Endothelial cell of umbilical vein (primary cell): ENCODE measurements around the gene PHC3. TPM values are rescaled to one million over a fixed set of nuclear protein-coding genes. Genes with fewer than 3 reads are reported as not detected.

Source experiments
- BruUV-seq: library from RNA; stranded (reverse); fragments of 400-500 nt; replicated peaks from 2 replicates; lab custom pipeline; 2021; lab: Mats Ljungman, UMichigan
- CTCF ChIA-PET: fragments of 300-600, 350-600 bp; sonication (Branson Sonifier 250); formaldehyde crosslinking; loops from one replicate; lab custom pipeline; 2021; ENCODE audit warnings: antibody characterized with exemption, inconsistent platforms; lab: Charles Lee
- POLR2A ChIA-PET: fragments of 300-600, 350-600 bp; sonication (Branson Sonifier 250); formaldehyde crosslinking; loops from one replicate; lab custom pipeline; 2021; ENCODE audit warnings: antibody characterized with exemption, inconsistent platforms; lab: Charles Lee
- DNase-seq: peaks from one replicate; pipeline ENCODE4 v3.0.0-alpha.2; 2011; ENCODE audit warnings: low read depth, low spot score
- FAIRE-seq: peaks from 2 replicates; lab custom pipeline; 2011; peaks lifted over from hg19 to GRCh38; lab: Jason Lieb, UNC
- H2AFZ ChIP-seq: 2 replicates; pipeline ENCODE4 v1.6.0; 2012; ENCODE audit warnings: low read depth, low read length, control low read depth, inconsistent platforms
- H3K27ac ChIP-seq: 2 replicates; pipeline ENCODE4 v1.5.1; 2011; ENCODE audit warnings: low read depth, mild to moderate bottlenecking, control low read depth, low read length, moderate library complexity; ENCODE audit not compliant: insufficient read depth
- H3K27me3 ChIP-seq, 2 experiments: 2 replicates each; pipeline versions ENCODE4 v1.6.0 to v1.6.1; 2011; ENCODE audit warnings: low read length in 2 of 2, mixed read lengths in 1 of 2; ENCODE audit not compliant: control insufficient read depth in 2 of 2, insufficient read depth in 2 of 2
- H3K36me3 ChIP-seq, 2 experiments: 2 replicates in 1 of 2; 3 replicates in 1 of 2; pipeline ENCODE4 v1.5.1; 2011; ENCODE audit warnings: low read length in 2 of 2, mild to moderate bottlenecking in 1 of 2, moderate library complexity in 1 of 2; ENCODE audit not compliant: control insufficient read depth in 2 of 2, insufficient read depth in 2 of 2; ENCODE audit errors: extremely low read depth in 1 of 2
- H3K4me1 ChIP-seq: 3 replicates; pipeline ENCODE4 v1.5.1; 2011; ENCODE audit warnings: mild to moderate bottlenecking, low read length; ENCODE audit not compliant: control insufficient read depth, insufficient read depth; ENCODE audit errors: extremely low read depth
- H3K4me2 ChIP-seq: 2 replicates; pipeline ENCODE4 v1.6.1; 2011; ENCODE audit warnings: low read length, control low read depth, mixed read lengths; ENCODE audit not compliant: insufficient read depth
- H3K4me3 ChIP-seq, 3 experiments: fragments of 200-600 bp in 1 of 3; sonication (generic), shearing (Covaris generic) in 1 of 3; replicated peaks in 1 of 3; 2 replicates each; pipeline ENCODE4 v1.5.1; 2011 to 2016; ENCODE audit warnings: control low read depth in 3 of 3, low read length in 3 of 3, mild to moderate bottlenecking in 2 of 3, inconsistent platforms in 1 of 3, low read depth in 1 of 3, moderate library complexity in 1 of 3; ENCODE audit not compliant: insufficient read depth in 1 of 3
- H3K79me2 ChIP-seq: 2 replicates; pipeline ENCODE4 v1.6.0; 2012; ENCODE audit warnings: low read length, inconsistent platforms; ENCODE audit not compliant: control insufficient read depth, insufficient read depth
- H3K9ac ChIP-seq: replicated peaks from 2 replicates; pipeline ENCODE3; 2011; ENCODE audit warnings: low read length, control low read depth; ENCODE audit not compliant: insufficient read depth; ENCODE audit errors: extremely low read depth
- H3K9me1 ChIP-seq: replicated peaks from 3 replicates; pipeline ENCODE4 v1.6.0; 2011; ENCODE audit warnings: mild to moderate bottlenecking, low read length; ENCODE audit not compliant: control insufficient read depth, insufficient read depth; ENCODE audit errors: extremely low read depth
- H3K9me3 ChIP-seq: replicated peaks from 2 replicates; pipeline ENCODE4 v1.5.1; 2012; ENCODE audit warnings: low read length, inconsistent platforms; ENCODE audit not compliant: control insufficient read depth, insufficient read depth
- H4K20me1 ChIP-seq: replicated peaks from 2 replicates; pipeline ENCODE3; 2011; ENCODE audit warnings: mild to moderate bottlenecking, low read length; ENCODE audit not compliant: control insufficient read depth, insufficient read depth; ENCODE audit errors: extremely low read depth
- EZH2 ChIP-seq: IDR thresholded peaks from 2 replicates; pipeline ENCODE4 v1.6.1; 2012; ENCODE audit warnings: borderline replicate concordance, low read depth, mild to moderate bottlenecking, moderate library complexity, low read length, inconsistent platforms; ENCODE audit not compliant: severe bottlenecking
- FOS ChIP-seq: IDR thresholded peaks from 2 replicates; pipeline ENCODE4 v1.6.1; 2011; ENCODE audit warnings: mild to moderate bottlenecking, low read length, moderate library complexity, borderline replicate concordance; ENCODE audit not compliant: insufficient read depth
- GATA2 ChIP-seq: IDR thresholded peaks from 2 replicates; pipeline ENCODE4 v1.7.0; 2011; ENCODE audit warnings: low read depth, mild to moderate bottlenecking, moderate library complexity, mixed read lengths, low read length; ENCODE audit not compliant: insufficient read length, insufficient read depth
- JUN ChIP-seq: IDR thresholded peaks from 2 replicates; pipeline ENCODE4 v1.6.1; 2011; ENCODE audit warnings: borderline replicate concordance, low read depth; ENCODE audit not compliant: insufficient read length, insufficient read depth
- MAX ChIP-seq: IDR thresholded peaks from 2 replicates; pipeline ENCODE4 v1.6.1; 2011; ENCODE audit not compliant: insufficient read depth, insufficient read length
- MYC ChIP-seq: IDR thresholded peaks from one replicate; pipeline ENCODE4 v1.6.1; 2011; ENCODE audit warnings: mild to moderate bottlenecking, low read depth, low read length
- POLR2A ChIP-seq: IDR thresholded peaks from 2 replicates; pipeline ENCODE4 v1.6.1; 2012; ENCODE audit warnings: low read depth, mild to moderate bottlenecking, control low read depth, low read length
- POLR2AphosphoS5 ChIP-seq: IDR thresholded peaks from 2 replicates; pipeline ENCODE4 v1.6.1; 2012; ENCODE audit warnings: low read depth, mild to moderate bottlenecking, control low read depth, low read length, moderate library complexity; ENCODE audit not compliant: insufficient read depth
- dilution Hi-C: fragments of 300-500 bp; cut with MboI; formaldehyde crosslinking; loops from one replicate; pipeline ENCODE4 v1.15.0; 2019; ENCODE audit warnings: low sequenced_read_pairs; ENCODE audit not compliant: extremely low pct_ligation_motif_present
- intact Hi-C: fragments of 100-400 bp; cut with micrococcal nuclease; formaldehyde crosslinking; loops from one replicate; pipeline ENCODE4 v1.10.0; 2022
- polyA plus RNA-seq, 4 experiments: library from polyadenylated mRNA; depleted of rRNA in 3 of 4; stranded (reverse) in 3 of 4; unstranded in 1 of 4; fragments of >200 nt; gene quantifications; 2 replicates each; pipeline versions ENCODE4 v1.2.1 to v1.2.3, GENCODE V29; 2011 to 2012; ENCODE audit warnings: missing spikeins in 1 of 4
- total RNA-seq: library from RNA; stranded (reverse); gene quantifications from 2 replicates; pipeline ENCODE4 v1.2.3, GENCODE V29; 2021
- TF ChIP-seq, protein P1 (sequence below), 2 donors: IDR thresholded peaks; 1 replicate in 1 of 2; 2 replicates in 1 of 2; pipeline ENCODE4 v1.5.1; 2011; ENCODE audit warnings: low read length in 2 of 2, mild to moderate bottlenecking in 2 of 2, moderate library complexity in 2 of 2, control low read depth in 1 of 2, inconsistent platforms in 1 of 2, low read depth in 1 of 2; ENCODE audit not compliant: insufficient read depth in 1 of 2; ENCODE audit errors: extremely low read depth in 1 of 2

PHC3 gene
- total and polyA plus RNA-seq, 2 donors (not counting 3 experiments of a cell fraction or from before 2014, with no cell fraction given): 35.7 to 45.8 TPM

DNA sequence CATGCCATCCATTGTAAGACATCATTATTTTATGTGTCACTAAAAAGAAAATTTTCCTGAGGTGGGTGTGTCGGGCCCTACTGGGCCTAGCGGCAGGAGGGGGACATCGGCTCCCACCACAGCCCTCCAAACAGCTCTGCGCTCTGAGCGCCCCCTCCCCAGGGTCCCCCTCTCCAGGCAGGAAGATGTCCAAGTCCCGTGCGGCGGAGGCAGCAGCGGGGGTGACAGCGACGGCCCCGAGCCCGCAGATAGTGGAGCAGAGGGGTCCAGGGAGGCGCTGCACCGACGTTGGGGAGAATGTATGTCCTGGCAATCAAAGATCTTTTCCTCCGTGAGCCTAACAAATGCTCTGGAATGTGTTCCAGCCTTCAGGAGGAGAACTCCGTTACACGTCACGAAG lies 119.5 kb downstream of the PHC3 start:
- DNase-seq: no peak
- no peak for FAIRE-seq
- POLR2A ChIA-PET: no interaction called here
- H3K27me3 ChIP-seq: no peaks in the 10 kb centered on the region
- BruUV-seq: no TSS peak
- H3K9ac ChIP-seq: no peak overlapping the region
- H3K4me1 ChIP-seq: no peaks in the 10 kb centered on the region
- no peak overlapping the region for H3K4me2 ChIP-seq
- no peaks in the 10 kb centered on the region for H3K9me1 ChIP-seq
- intact Hi-C loops: no loop called here
- dilution Hi-C loops: no loop called here
- H2AFZ ChIP-seq: no peak overlapping the region
- no peaks in the 10 kb centered on the region for H3K36me3 ChIP-seq
- no peak overlapping the region for H3K27ac ChIP-seq
- TF ChIP-seq JUN (no peak), GATA2 (no peak), EZH2 (no peak), MAX (no peak), FOS (no peak)
- CTCF ChIA-PET: interaction anchor here (1.0 to 1.1 kb wide), 2 partner anchors 8 to 16 kb away, joined by 3 to 4 read pairs; no protein-coding TSS in a partner anchor
- H3K4me3 ChIP-seq: no peak overlapping the region
- no peaks in the 10 kb centered on the region for H4K20me1 ChIP-seq
- no peaks in the 10 kb centered on the region for H3K79me2 ChIP-seq
- H3K9me3 ChIP-seq: no peaks in the 10 kb centered on the region

DNA sequence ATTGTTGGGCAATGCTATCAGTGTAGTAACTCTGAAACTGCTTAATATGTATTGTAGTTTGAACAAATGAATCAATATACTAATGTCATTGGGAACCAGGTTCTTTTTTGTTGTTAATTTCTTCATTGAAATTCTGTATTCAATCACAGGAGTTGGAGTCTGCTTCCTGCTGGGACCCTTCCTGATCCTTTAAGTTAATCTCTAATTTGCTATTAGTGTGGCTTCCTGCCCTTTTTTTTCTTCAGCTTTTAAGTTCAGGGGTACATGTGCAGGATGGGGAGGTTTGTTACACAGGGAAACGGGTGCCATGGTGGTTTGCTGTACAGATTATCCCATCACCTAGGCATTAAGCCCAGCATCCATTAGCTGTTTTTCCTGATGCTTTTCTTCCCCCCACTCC lies 122.1 kb downstream of the PHC3 start:
- no peaks in the 10 kb centered on the region for H4K20me1 ChIP-seq
- BruUV-seq: no TSS peak
- H3K9me3 ChIP-seq: no peaks in the 10 kb centered on the region
- no peak overlapping the region for H2AFZ ChIP-seq
- DNase-seq (no peak), FAIRE-seq (no peak)
- H3K4me1 ChIP-seq: no peaks in the 10 kb centered on the region
- H3K79me2 ChIP-seq: no peaks in the 10 kb centered on the region
- no peak overlapping the region for H3K4me2 ChIP-seq
- no peak overlapping the region for H3K9ac ChIP-seq
- no peak for TF ChIP-seq MAX
- no peak for TF ChIP-seq POLR2A
- TF ChIP-seq FOS: no peak
- TF ChIP-seq JUN: no peak
- TF ChIP-seq, protein P1, sequence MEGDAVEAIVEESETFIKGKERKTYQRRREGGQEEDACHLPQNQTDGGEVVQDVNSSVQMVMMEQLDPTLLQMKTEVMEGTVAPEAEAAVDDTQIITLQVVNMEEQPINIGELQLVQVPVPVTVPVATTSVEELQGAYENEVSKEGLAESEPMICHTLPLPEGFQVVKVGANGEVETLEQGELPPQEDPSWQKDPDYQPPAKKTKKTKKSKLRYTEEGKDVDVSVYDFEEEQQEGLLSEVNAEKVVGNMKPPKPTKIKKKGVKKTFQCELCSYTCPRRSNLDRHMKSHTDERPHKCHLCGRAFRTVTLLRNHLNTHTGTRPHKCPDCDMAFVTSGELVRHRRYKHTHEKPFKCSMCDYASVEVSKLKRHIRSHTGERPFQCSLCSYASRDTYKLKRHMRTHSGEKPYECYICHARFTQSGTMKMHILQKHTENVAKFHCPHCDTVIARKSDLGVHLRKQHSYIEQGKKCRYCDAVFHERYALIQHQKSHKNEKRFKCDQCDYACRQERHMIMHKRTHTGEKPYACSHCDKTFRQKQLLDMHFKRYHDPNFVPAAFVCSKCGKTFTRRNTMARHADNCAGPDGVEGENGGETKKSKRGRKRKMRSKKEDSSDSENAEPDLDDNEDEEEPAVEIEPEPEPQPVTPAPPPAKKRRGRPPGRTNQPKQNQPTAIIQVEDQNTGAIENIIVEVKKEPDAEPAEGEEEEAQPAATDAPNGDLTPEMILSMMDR (IDR thresholded peaks at IDR 0.05; ENCODE audit: extremely low read depth in 1 of 2, insufficient read depth in 1 of 2, low read depth in 1 of 2, low read length in 2 of 2): no peak
- no peak for TF ChIP-seq MYC
- no peak for TF ChIP-seq EZH2
- TF ChIP-seq GATA2: no peak
- no peak for TF ChIP-seq POLR2AphosphoS5
- no peaks in the 10 kb centered on the region for H3K36me3 ChIP-seq
- H3K27ac ChIP-seq: no peak overlapping the region
- no peaks in the 10 kb centered on the region for H3K9me1 ChIP-seq
- H3K27me3 ChIP-seq: no peaks in the 10 kb centered on the region
- no peak overlapping the region for H3K4me3 ChIP-seq
- dilution Hi-C loops: no loop called here
- ChIA-PET CTCF (interaction anchor here (1.2 kb wide), 1 partner anchor 159 kb away, joined by 3 read pairs; no protein-coding TSS in a partner anchor), POLR2A (no interaction called here)
- intact Hi-C loops: no loop called here
